Endothelial cell of umbilical vein (primary cell): ENCODE data around the gene SRRM3.

Source experiments
- EZH2 ChIP-seq: IDR thresholded peaks from 2 replicates; pipeline ENCODE4 v1.6.1; 2012; ENCODE audit warnings: borderline replicate concordance, low read depth, mild to moderate bottlenecking, moderate library complexity, low read length, inconsistent platforms; ENCODE audit not compliant: severe bottlenecking
- GATA2 ChIP-seq: IDR thresholded peaks from 2 replicates; pipeline ENCODE4 v1.7.0; 2011; ENCODE audit warnings: low read depth, mild to moderate bottlenecking, moderate library complexity, mixed read lengths, low read length; ENCODE audit not compliant: insufficient read length, insufficient read depth
- JUN ChIP-seq: IDR thresholded peaks from 2 replicates; pipeline ENCODE4 v1.6.1; 2011; ENCODE audit warnings: borderline replicate concordance, low read depth; ENCODE audit not compliant: insufficient read length, insufficient read depth
- POLR2A ChIP-seq: IDR thresholded peaks from 2 replicates; pipeline ENCODE4 v1.6.1; 2012; ENCODE audit warnings: low read depth, mild to moderate bottlenecking, control low read depth, low read length
- POLR2AphosphoS5 ChIP-seq: IDR thresholded peaks from 2 replicates; pipeline ENCODE4 v1.6.1; 2012; ENCODE audit warnings: low read depth, mild to moderate bottlenecking, control low read depth, low read length, moderate library complexity; ENCODE audit not compliant: insufficient read depth
- TF ChIP-seq, protein P1 (sequence below), 2 donors: IDR thresholded peaks; 1 replicate in 1 of 2; 2 replicates in 1 of 2; pipeline ENCODE4 v1.5.1; 2011; ENCODE audit warnings: low read length in 2 of 2, mild to moderate bottlenecking in 2 of 2, moderate library complexity in 2 of 2, control low read depth in 1 of 2, inconsistent platforms in 1 of 2, low read depth in 1 of 2; ENCODE audit not compliant: insufficient read depth in 1 of 2; ENCODE audit errors: extremely low read depth in 1 of 2
- TF ChIP-seq, protein P2 (sequence below): IDR thresholded peaks from 2 replicates; pipeline ENCODE4 v1.6.1; 2011; ENCODE audit not compliant: insufficient read depth, insufficient read length

DNA sequence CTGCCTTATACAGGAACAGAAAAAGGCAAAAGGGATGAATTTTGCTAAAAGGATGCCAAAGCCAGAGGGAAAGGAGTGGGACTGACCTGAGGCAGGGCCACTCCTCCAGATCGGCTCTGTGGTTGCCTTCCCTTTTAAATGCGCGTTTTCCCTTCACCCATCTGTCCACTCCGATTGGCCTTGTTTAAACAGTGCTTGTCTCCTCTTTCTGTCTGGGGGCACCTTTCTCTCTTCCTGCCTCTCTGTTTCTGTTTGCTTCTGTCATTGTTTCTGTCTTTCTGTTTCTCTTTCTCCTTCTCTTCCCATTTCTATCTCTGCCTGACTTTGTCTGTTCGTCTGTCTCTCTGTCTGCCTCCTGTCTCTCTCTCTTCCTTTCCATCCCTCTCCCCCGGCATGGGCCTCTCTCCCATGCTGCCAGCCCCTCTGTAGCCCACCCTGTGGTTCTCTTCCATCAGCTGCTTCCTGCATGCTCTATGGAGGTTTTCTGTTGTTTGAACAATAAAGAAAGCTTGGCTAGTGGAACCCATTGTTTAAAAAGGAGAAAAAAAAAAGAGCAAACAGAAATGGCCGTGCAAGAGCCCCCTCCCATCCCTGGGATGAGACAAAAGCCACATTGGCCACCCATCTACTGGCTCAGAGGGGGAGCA lies 71.3 kb downstream of the SRRM3 start:
- TF ChIP-seq, protein P1, sequence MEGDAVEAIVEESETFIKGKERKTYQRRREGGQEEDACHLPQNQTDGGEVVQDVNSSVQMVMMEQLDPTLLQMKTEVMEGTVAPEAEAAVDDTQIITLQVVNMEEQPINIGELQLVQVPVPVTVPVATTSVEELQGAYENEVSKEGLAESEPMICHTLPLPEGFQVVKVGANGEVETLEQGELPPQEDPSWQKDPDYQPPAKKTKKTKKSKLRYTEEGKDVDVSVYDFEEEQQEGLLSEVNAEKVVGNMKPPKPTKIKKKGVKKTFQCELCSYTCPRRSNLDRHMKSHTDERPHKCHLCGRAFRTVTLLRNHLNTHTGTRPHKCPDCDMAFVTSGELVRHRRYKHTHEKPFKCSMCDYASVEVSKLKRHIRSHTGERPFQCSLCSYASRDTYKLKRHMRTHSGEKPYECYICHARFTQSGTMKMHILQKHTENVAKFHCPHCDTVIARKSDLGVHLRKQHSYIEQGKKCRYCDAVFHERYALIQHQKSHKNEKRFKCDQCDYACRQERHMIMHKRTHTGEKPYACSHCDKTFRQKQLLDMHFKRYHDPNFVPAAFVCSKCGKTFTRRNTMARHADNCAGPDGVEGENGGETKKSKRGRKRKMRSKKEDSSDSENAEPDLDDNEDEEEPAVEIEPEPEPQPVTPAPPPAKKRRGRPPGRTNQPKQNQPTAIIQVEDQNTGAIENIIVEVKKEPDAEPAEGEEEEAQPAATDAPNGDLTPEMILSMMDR (IDR thresholded peaks at IDR 0.05; ENCODE audit: extremely low read depth in 1 of 2, insufficient read depth in 1 of 2, low read depth in 1 of 2, low read length in 2 of 2), result no peak
- TF ChIP-seq POLR2AphosphoS5 (no peak), EZH2 (no peak), POLR2A (no peak), GATA2 (no peak), JUN (no peak)
- TF ChIP-seq, protein P2, sequence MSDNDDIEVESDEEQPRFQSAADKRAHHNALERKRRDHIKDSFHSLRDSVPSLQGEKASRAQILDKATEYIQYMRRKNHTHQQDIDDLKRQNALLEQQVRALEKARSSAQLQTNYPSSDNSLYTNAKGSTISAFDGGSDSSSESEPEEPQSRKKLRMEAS, result no peak
